Colonic mucosa (tissue), 4 donors: ENCODE data around the gene PSMD11. TPM values are rescaled to one million over a fixed set of nuclear protein-coding genes. Genes with fewer than 3 reads are reported as not detected.

Source experiments
- DNase-seq: peaks from one replicate; pipeline ENCODE4 v3.0.0-alpha.2; 2020
- H3K27ac ChIP-seq: fragments of 200-600 bp; one replicate; pipeline ENCODE4 v1.8.0; 2021
- H3K27me3 ChIP-seq: fragments of 200-600 bp; one replicate; pipeline ENCODE4 v1.8.0; 2021
- H3K36me3 ChIP-seq: fragments of 200-600 bp; one replicate; pipeline ENCODE4 v1.8.0; 2021
- H3K4me1 ChIP-seq: fragments of 200-600 bp; one replicate; pipeline ENCODE4 v1.8.0; 2021; ENCODE audit warnings: mild to moderate bottlenecking
- H3K4me3 ChIP-seq: fragments of 200-600 bp; one replicate; pipeline ENCODE4 v1.8.0; 2021
- H3K9ac ChIP-seq, 2 donors: one replicate each; pipeline ENCODE4 v1.7.0; 2013; ENCODE audit warnings: control low read depth in 2 of 2, low read depth in 2 of 2, low read length in 2 of 2
- H3K9me3 ChIP-seq: fragments of 200-600 bp; one replicate; pipeline ENCODE4 v1.8.0; 2021
- intact Hi-C: fragments of 100-400 bp; cut with DNase I; formaldehyde crosslinking; loops from one replicate; pipeline ENCODE4 v1.14.1; 2022
- total RNA-seq, 2 donors: library from RNA; stranded (reverse); fragmentation: NEBNext Ultra II Directional in 1 of 2; extraction: Animal tissue kit (Norgen Biotek cat#: 25700) in 1 of 2; gene quantifications; one replicate each; pipeline ENCODE4 v1.2.1, GENCODE V29; 2021
- TF ChIP-seq, protein P1 (sequence below): fragments of 200-600 bp; IDR thresholded peaks from one replicate; pipeline ENCODE4 v1.8.0; 2022; ENCODE audit warnings: antibody characterized with exemption, mild to moderate bottlenecking
- donor health status: healthy.
- donor health status: DM: no; HTN: no; CAD: no.
- donor health status: DM: no; HTN: no; CAD: no.

Gene PSMD11
- total RNA-seq, 2 donors from 2014 or later: 81.2 to 117 TPM

DNA sequence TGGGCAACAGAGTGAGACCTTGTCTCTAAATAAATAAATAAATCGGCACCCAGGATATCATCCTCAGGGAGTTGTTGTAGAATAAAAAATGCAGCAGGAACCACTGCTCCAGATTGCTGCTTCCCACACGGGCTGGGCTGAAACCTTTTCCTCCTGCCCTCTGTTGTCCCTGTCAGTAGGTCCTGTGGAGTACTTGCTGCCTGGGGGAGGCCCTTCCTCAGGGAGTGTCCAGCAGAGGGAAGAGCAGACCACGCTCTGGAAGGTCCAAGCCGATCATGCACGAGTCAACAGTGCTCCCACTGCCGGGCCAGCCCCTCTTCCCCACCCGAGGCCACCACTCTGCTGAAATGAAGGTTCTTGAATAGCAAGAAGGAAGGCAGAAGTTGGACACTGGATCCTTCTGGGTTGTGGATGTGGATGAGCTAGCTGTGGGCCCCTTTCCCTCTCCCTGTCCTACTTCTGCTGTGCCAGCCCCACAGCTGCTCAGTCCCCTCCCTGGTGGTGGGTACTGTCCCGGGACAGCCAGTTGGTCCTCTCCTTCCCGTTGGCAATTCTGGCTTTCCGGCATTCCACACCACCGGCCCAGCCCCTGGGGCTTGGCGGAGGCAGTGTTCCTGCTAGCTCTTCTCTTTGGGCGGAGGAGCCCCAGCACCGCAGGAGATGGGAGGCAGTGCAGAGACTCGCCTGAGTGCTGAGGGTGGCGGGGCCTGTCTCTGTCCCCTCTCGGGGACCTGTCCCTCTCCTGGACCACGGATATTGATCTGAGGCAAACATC lies 53.3 kb downstream of the PSMD11 start:
- H3K36me3 ChIP-seq: no peaks in the 10 kb centered on the region

DNA sequence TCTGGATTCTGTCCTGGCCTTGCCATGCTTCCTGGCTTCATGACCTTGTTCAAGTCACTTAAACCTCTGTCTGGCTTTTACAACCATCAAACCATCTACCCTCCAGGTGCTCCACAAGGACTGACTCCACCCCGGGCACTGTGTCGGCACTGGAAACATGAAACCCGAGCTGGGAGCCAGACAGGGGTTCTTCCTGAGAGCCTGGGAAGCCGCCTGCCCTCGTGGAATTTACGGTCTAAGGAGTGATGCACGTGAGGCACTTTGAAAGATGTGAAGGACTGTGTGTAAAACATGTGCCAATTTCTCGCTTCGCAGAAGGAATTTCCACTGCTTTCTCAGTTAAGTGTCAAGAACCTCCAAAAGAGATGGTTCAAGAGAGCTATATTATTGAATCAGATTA lies 54.1 kb downstream of the PSMD11 start:
- H3K4me3 ChIP-seq: no peak overlapping the region
- no peak overlapping the region for H3K9ac ChIP-seq
- H3K9me3 ChIP-seq: no peaks in the 10 kb centered on the region
- H3K27me3 ChIP-seq: no peaks in the 10 kb centered on the region
- intact Hi-C loops: no loop called here
- no peaks in the 10 kb centered on the region for H3K4me1 ChIP-seq
- no peak overlapping the region for H3K27ac ChIP-seq
- TF ChIP-seq, protein P1, sequence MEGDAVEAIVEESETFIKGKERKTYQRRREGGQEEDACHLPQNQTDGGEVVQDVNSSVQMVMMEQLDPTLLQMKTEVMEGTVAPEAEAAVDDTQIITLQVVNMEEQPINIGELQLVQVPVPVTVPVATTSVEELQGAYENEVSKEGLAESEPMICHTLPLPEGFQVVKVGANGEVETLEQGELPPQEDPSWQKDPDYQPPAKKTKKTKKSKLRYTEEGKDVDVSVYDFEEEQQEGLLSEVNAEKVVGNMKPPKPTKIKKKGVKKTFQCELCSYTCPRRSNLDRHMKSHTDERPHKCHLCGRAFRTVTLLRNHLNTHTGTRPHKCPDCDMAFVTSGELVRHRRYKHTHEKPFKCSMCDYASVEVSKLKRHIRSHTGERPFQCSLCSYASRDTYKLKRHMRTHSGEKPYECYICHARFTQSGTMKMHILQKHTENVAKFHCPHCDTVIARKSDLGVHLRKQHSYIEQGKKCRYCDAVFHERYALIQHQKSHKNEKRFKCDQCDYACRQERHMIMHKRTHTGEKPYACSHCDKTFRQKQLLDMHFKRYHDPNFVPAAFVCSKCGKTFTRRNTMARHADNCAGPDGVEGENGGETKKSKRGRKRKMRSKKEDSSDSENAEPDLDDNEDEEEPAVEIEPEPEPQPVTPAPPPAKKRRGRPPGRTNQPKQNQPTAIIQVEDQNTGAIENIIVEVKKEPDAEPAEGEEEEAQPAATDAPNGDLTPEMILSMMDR: no peak
- H3K36me3 ChIP-seq: no peaks in the 10 kb centered on the region
- DNase-seq: no peak

More for the DNA sequence above, 53.3 kb downstream of the PSMD11 start:
- no peak overlapping the region for H3K4me3 ChIP-seq
- DNase-seq: no peak
- TF ChIP-seq, protein P1: no peak
- no peaks in the 10 kb centered on the region for H3K27me3 ChIP-seq
- intact Hi-C loops: no loop called here
- no peak overlapping the region for H3K27ac ChIP-seq
- H3K4me1 ChIP-seq: no peaks in the 10 kb centered on the region
- H3K9ac ChIP-seq: no peak overlapping the region
- no peaks in the 10 kb centered on the region for H3K9me3 ChIP-seq

DNA sequence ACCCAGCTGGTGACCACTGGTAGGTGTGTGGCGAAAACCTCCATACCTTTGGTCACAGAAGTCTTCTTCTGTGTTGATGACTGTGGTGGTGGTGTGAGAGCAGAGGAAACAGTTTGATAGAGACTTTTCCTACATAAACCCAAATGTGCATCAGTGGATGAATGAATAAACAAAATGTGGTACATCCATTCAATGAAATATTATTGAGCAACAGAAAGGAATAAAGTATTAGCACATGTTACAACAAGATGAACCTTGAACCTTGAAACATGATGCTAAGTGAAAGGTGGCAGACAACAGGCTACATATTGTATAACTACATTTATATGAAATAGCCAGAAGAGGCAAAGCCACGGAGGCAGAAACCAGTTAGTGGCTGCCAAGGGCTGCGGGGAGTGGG lies 57.7 kb downstream of the PSMD11 start:
- H3K9me3 ChIP-seq: no peaks in the 10 kb centered on the region
- no peak overlapping the region for H3K4me3 ChIP-seq
- H3K4me1 ChIP-seq: no peaks in the 10 kb centered on the region
- no peaks in the 10 kb centered on the region for H3K36me3 ChIP-seq
- no peak overlapping the region for H3K9ac ChIP-seq
- H3K27ac ChIP-seq: no peak overlapping the region
- no peak for DNase-seq
- intact Hi-C loops: no loop called here
- TF ChIP-seq, protein P1: no peak
- no peaks in the 10 kb centered on the region for H3K27me3 ChIP-seq

DNA sequence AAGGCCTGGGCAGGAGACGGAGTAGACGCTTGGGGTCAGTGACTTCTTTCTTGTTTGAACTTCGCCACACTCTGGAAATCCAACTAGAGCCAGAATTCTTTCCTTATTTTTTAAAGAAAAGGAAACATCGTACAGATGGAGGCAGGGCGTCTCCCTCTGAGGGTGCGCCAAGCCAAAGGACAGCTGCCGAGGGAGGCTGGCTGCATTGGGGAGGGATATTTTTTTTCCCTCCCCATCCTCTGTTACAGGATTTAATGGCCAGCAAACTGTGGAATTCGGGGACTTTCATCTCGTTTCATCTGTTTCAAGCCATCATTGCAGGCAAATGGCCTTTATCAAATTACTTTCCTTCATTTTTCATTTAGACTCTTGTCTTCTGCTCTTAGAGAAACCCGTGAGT lies 58.4 kb downstream of the PSMD11 start:
- no peaks in the 10 kb centered on the region for H3K27me3 ChIP-seq
- H3K36me3 ChIP-seq: no peaks in the 10 kb centered on the region
- TF ChIP-seq, protein P1: no peak
- no peak overlapping the region for H3K9ac ChIP-seq
- intact Hi-C loops: no loop called here
- H3K9me3 ChIP-seq: no peaks in the 10 kb centered on the region
- peak overlapping the region; percentile 44 for H3K27ac ChIP-seq
- DNase-seq: no peak
- no peak overlapping the region for H3K4me3 ChIP-seq
- H3K4me1 ChIP-seq: no peaks in the 10 kb centered on the region

DNA sequence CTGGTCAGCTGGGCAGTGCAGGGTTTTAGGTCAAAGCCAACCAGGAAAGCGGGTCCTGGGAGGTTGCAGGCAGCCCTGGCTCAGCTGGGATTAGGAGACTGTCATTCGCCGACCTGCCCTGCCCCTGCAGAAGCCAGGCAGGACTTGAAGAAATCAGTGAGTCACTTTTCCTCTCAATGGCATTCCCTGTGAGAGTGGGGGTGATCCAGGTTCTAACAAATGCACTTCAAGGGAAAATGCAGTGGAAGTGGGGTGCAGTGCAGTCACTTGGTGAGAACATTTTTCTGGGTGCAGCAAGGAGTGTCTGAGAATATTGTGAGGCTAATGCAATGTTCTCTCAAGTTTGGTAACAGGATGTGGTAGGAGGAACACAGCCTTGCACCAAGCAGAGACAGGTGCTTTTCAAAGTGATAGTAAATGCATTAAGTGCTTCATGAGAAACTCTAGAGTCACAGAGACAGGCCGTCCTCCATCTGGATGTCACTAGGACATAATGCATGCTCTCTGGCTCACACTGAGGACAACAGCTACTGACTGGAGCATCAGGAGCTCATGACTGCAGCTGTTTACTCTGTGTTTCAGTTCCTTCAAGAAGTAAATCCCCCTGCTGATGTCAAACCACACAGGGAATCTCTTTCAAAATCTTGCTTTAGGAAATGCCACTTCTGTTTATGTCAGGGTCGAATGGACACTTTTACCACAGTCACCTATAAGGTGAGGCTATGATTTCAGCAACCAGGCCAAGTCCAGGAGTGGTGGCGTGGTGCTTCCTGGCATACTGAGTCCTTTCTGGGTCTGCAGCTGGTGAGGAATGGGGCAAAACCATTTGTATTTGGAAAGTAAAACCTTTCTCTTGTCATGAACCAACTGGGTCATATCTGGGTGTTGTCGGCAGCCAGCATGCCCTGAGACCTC lies 59.2 kb downstream of the PSMD11 start:
- Histone ChIP-seq H3K27me3 (no peaks in the 10 kb centered on the region), H3K9me3 (no peaks in the 10 kb centered on the region), H3K27ac (peak overlapping the region; percentile 51), H3K9ac (peak overlapping the region in 1 of 2 donors; percentile 16), H3K36me3 (no peaks in the 10 kb centered on the region), H3K4me3 (no peak overlapping the region), H3K4me1 (no peaks in the 10 kb centered on the region)
- no peak for DNase-seq
- TF ChIP-seq, protein P1: no peak
- intact Hi-C loops: no loop called here
